Stimulated activated CD4-positive, alpha-beta T cell treated with anti-CD3 and anti-CD28 coated beads, Interleukin-12 subunit alpha, Interleukin-12 subunit beta, amount 100 ng/mL, for 48 hours (primary cell): Measurements from ENCODE around the gene DMRT3.
A peak's percentile ranks its signal among the peaks of the same experiment; 100 is the strongest.
"Not testable (repeated sequence)": the region's sequence is repeated elsewhere in the genome, so short reads cannot be mapped to it uniquely, and the experiment has no call there.

Experiments
- DNase-seq, 3 donors: peaks; one replicate each; pipeline ENCODE4 v3.0.0-alpha.2; 2020; ENCODE audit warnings: low read depth in 2 of 3, low spot score in 1 of 3

Gene DMRT3

GRCh38 chr9:998299-999110, 22.1 kb downstream of the DMRT3 start:
- DNase-seq = not testable (repeated sequence)

- no peak for DNase-seq
Observed at GRCh38 chr9:1001838-1002237, 25.4 kb downstream of the DMRT3 start.

- DNase-seq = no peak
Observed at GRCh38 chr9:1002678-1003077, 26.2 kb downstream of the DMRT3 start.

GRCh38 chr9:1005043-1005667, 28.7 kb downstream of the DMRT3 start:
- no peak for DNase-seq

GRCh38 chr9:1007312-1007711, 30.9 kb downstream of the DMRT3 start:
- DNase-seq = no peak

- DNase-seq = no peak
Observed at GRCh38 chr9:1008216-1008615, 31.8 kb downstream of the DMRT3 start.

- DNase-seq = peak; percentile 70 to 79 (median 71)
Observed at GRCh38 chr9:1009101-1009707, 32.7 kb downstream of the DMRT3 start.

GRCh38 chr9:1013021-1013420, 36.6 kb downstream of the DMRT3 start:
- no peak for DNase-seq

GRCh38 chr9:1014225-1014624, 37.8 kb downstream of the DMRT3 start:
- no peak for DNase-seq

- DNase-seq = no peak
Observed at GRCh38 chr9:1014640-1015039, 38.2 kb downstream of the DMRT3 start.

GRCh38 chr9:1018121-1018520, 41.7 kb downstream of the DMRT3 start:
- no peak for DNase-seq

GRCh38 chr9:1024112-1024511, 47.7 kb downstream of the DMRT3 start:
- no peak for DNase-seq

- no peak for DNase-seq
Observed at GRCh38 chr9:1025131-1025530, 48.7 kb downstream of the DMRT3 start.

- no peak for DNase-seq
Observed at GRCh38 chr9:1026219-1026618, 49.8 kb downstream of the DMRT3 start.

GRCh38 chr9:1028501-1029190, 52.2 kb downstream of the DMRT3 start:
- no peak for DNase-seq

GRCh38 chr9:1031951-1032601, 55.6 kb downstream of the DMRT3 start:
- no peak for DNase-seq

GRCh38 chr9:1034271-1034670, 57.8 kb downstream of the DMRT3 start:
- DNase-seq = no peak

- DNase-seq = no peak
Observed at GRCh38 chr9:1039589-1039988, 63.1 kb downstream of the DMRT3 start.
